H9 (cell line): ENCODE measurements around the gene HCN2. TPM values are rescaled to one million over a fixed set of nuclear protein-coding genes. Genes with fewer than 3 reads are reported as not detected.

Experiments used
- DNase-seq: peaks from one replicate; pipeline ENCODE4 v3.0.0-alpha.2; 2017
- H2AFZ ChIP-seq: one replicate; pipeline ENCODE4 v1.6.1; 2013; ENCODE audit warnings: mild to moderate bottlenecking, low read length, control low read depth, moderate library complexity
- H2AK5ac ChIP-seq: 2 replicates; pipeline ENCODE4 v1.6.1; 2013; ENCODE audit warnings: low read length, control low read depth, mixed read lengths; ENCODE audit not compliant: insufficient read length
- H2BK120ac ChIP-seq: one replicate; pipeline ENCODE4 v1.6.1; 2013; ENCODE audit warnings: low read depth, mild to moderate bottlenecking, low read length, control low read depth, inconsistent platforms; ENCODE audit not compliant: poor library complexity, severe bottlenecking
- H2BK12ac ChIP-seq: 2 replicates; pipeline ENCODE4 v1.6.1; 2013; ENCODE audit warnings: low read length, control low read depth, mixed read lengths, low read depth; ENCODE audit not compliant: insufficient read length
- H2BK15ac ChIP-seq: 2 replicates; pipeline ENCODE4 v1.6.1; 2013; ENCODE audit warnings: low read depth, low read length, control low read depth
- H2BK20ac ChIP-seq: one replicate; pipeline ENCODE4 v1.6.1; 2013; ENCODE audit warnings: low read depth, mild to moderate bottlenecking, low read length, control low read depth, inconsistent platforms; ENCODE audit not compliant: poor library complexity, severe bottlenecking
- H2BK5ac ChIP-seq: 2 replicates; pipeline ENCODE4 v1.6.1; 2013; ENCODE audit warnings: low read length, control low read depth, mixed read lengths; ENCODE audit not compliant: insufficient read length
- H3K14ac ChIP-seq: 2 replicates; pipeline ENCODE4 v1.6.1; 2013; ENCODE audit warnings: low read length, control low read depth; ENCODE audit not compliant: insufficient read depth
- H3K18ac ChIP-seq: 2 replicates; pipeline ENCODE4 v1.6.1; 2013; ENCODE audit warnings: low read depth, mild to moderate bottlenecking, mixed read lengths, low read length, control low read depth; ENCODE audit not compliant: insufficient read length
- H3K23ac ChIP-seq: 2 replicates; pipeline ENCODE4 v1.6.1; 2013; ENCODE audit warnings: low read length, control low read depth, mixed read lengths, low read depth; ENCODE audit not compliant: insufficient read length
- H3K23me2 ChIP-seq: 2 replicates; pipeline ENCODE4 v1.6.1; 2013; ENCODE audit warnings: low read depth, mild to moderate bottlenecking, mixed read lengths, low read length, control low read depth; ENCODE audit not compliant: insufficient read length, poor library complexity, severe bottlenecking
- H3K27ac ChIP-seq: 2 replicates; pipeline ENCODE4 v1.5.1; 2013; ENCODE audit warnings: low read length, control low read depth, mixed read lengths, low read depth; ENCODE audit not compliant: insufficient read length
- H3K27me3 ChIP-seq: 2 replicates; pipeline ENCODE4 v1.6.1; 2013; ENCODE audit warnings: low read length, control low read depth, inconsistent platforms; ENCODE audit not compliant: insufficient read depth
- H3K4ac ChIP-seq: 2 replicates; pipeline ENCODE4 v1.6.1; 2013; ENCODE audit warnings: low read depth, mild to moderate bottlenecking, control low read depth, inconsistent platforms, low read length, moderate library complexity
- H3K4me1 ChIP-seq: 2 replicates; pipeline ENCODE4 v1.6.1; 2013; ENCODE audit warnings: low read length, control low read depth, inconsistent platforms; ENCODE audit not compliant: insufficient read depth
- H3K4me2 ChIP-seq: 2 replicates; pipeline ENCODE4 v1.6.1; 2013; ENCODE audit warnings: low read length, control low read depth, mixed read lengths; ENCODE audit not compliant: insufficient read length, insufficient read depth
- H3K56ac ChIP-seq: 2 replicates; pipeline ENCODE4 v1.6.1; 2013; ENCODE audit warnings: low read depth, mild to moderate bottlenecking, mixed read lengths, low read length, control low read depth; ENCODE audit not compliant: insufficient read length
- H3K79me1 ChIP-seq: 2 replicates; pipeline ENCODE4 v1.6.1; 2013; ENCODE audit warnings: low read depth, mild to moderate bottlenecking, moderate library complexity, low read length, control low read depth, inconsistent platforms; ENCODE audit not compliant: insufficient read depth, poor library complexity, severe bottlenecking
- H3K79me2 ChIP-seq: 2 replicates; pipeline ENCODE4 v1.6.1; 2013; ENCODE audit warnings: low read length, control low read depth, inconsistent platforms; ENCODE audit not compliant: insufficient read depth
- H3K9ac ChIP-seq: 2 replicates; pipeline ENCODE4 v1.6.1; 2013; ENCODE audit warnings: low read length, control low read depth, mixed read lengths; ENCODE audit not compliant: insufficient read length; ENCODE audit errors: extremely low read depth
- H3K9me3 ChIP-seq: one replicate; pipeline ENCODE4 v1.6.1; 2013; ENCODE audit warnings: low read depth, low read length, inconsistent platforms; ENCODE audit not compliant: control insufficient read depth
- H3T11ph ChIP-seq: one replicate; pipeline ENCODE4 v1.6.1; 2013; ENCODE audit warnings: mild to moderate bottlenecking, low read length, control low read depth, inconsistent platforms
- H4K20me1 ChIP-seq: one replicate; pipeline ENCODE4 v1.6.1; 2013; ENCODE audit not compliant: control insufficient read depth, insufficient read length, insufficient read depth
- H4K5ac ChIP-seq: 2 replicates; pipeline ENCODE4 v1.6.1; 2013; ENCODE audit warnings: low read depth, mild to moderate bottlenecking, mixed read lengths, low read length, control low read depth; ENCODE audit not compliant: insufficient read length
- H4K8ac ChIP-seq: replicated peaks from 2 replicates; pipeline ENCODE4 v1.6.1; 2013; ENCODE audit warnings: low read length, control low read depth, mixed read lengths, low read depth; ENCODE audit not compliant: insufficient read length
- H4K91ac ChIP-seq: 2 replicates; pipeline ENCODE4 v1.6.1; 2013; ENCODE audit warnings: low read depth, mild to moderate bottlenecking, moderate library complexity, mixed read lengths, low read length, control low read depth; ENCODE audit not compliant: insufficient read length
- H3K27ac Mint-ChIP-seq, 3 experiments: 2 replicates in 2 of 3; 3 replicates in 1 of 3; pipeline ENCODE4 v1.8.0; 2020 to 2021; ENCODE audit warnings: mixed read lengths in 3 of 3, mild to moderate bottlenecking in 1 of 3, moderate library complexity in 1 of 3
- H3K27me3 Mint-ChIP-seq: 2 replicates; pipeline ENCODE4 v1.8.0; 2021; ENCODE audit warnings: low read depth, mild to moderate bottlenecking, moderate library complexity, mixed read lengths
- H3K36me3 Mint-ChIP-seq, 3 experiments: 2 replicates in 2 of 3; 3 replicates in 1 of 3; pipeline ENCODE4 v1.8.0; 2020 to 2021; ENCODE audit warnings: low read depth in 3 of 3, mixed read lengths in 3 of 3; ENCODE audit not compliant: insufficient read depth in 1 of 3
- H3K4me1 Mint-ChIP-seq, 2 experiments: 2 replicates each; pipeline ENCODE4 v1.8.0; 2020; ENCODE audit warnings: mixed read lengths in 2 of 2
- H3K4me3 Mint-ChIP-seq, 2 experiments: 2 replicates in 1 of 2; 3 replicates in 1 of 2; pipeline ENCODE4 v1.8.0; 2020 to 2021; ENCODE audit warnings: mild to moderate bottlenecking in 2 of 2, mixed read lengths in 2 of 2, moderate library complexity in 1 of 2
- H3K9me3 Mint-ChIP-seq, 2 experiments: 2 replicates in 1 of 2; 3 replicates in 1 of 2; pipeline ENCODE4 v1.8.0; 2020; ENCODE audit warnings: mild to moderate bottlenecking in 2 of 2, mixed read lengths in 2 of 2, moderate library complexity in 1 of 2
- WGBS: extraction: QIAGEN DNeasy Blood & Tissue Kit; methylation state at CpG from one replicate; pipeline ENCODE4 v1.1.7; 2013; ENCODE audit warnings: missing lambda C conversion rate, low lambda C conversion rate, mixed read lengths; ENCODE audit not compliant: insufficient read length; ENCODE audit errors: extremely low coverage; 5-methylcytosine and 5-hydroxymethylcytosine counted together
- total RNA-seq: library from RNA; stranded (reverse); gene quantifications from 2 replicates; pipeline ENCODE4 v1.2.1, GENCODE V29; 2021
- TF ChIP-seq, protein P1 (sequence below): fragments of 200-600 bp; sonication (generic); conservative IDR thresholded peaks from 3 replicates; pipeline ENCODE4 v1.8.0; 2021; ENCODE audit warnings: antibody characterized with exemption, mild to moderate bottlenecking

The HCN2 gene
- total RNA-seq, 1 experiment from 2014 or later, result 3.7 TPM

DNA sequence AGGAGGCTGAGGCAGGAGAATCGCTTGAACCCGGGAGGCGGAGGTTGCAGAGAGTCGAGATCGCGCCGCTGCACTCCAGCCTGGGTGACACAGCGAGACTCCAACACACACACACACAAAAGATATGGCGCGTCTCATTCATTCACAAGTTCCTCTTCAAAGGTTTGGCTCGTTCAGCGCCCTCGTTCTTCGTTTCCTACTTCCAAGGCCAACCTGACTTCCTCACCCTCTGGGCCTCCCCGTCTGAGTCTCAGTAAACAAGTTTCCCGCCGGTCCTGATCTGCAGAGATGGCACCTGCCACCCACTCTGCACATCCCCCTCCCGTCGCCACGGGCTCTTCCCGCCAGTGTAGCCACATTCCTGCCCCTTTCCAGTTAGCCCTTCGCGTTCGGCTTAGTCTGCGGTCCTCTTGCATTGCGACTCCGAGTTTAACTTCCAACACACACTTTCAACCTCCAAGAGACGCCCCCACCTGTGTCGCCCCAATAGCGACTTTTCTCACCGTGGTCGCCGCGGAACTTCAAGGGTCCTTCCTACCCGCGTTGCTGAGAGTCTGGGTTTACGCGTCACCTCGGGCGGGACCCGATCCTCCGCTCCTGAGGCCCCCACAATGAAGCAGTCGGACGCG lies 18.6 kb upstream of the HCN2 start:
- H3K27me3 ChIP-seq, result no peaks in the 10 kb centered on the region
- peaks cover 15% of the 10 kb centered on the region for H3K23me2 ChIP-seq
- WGBS, result no CpG with 5 or more reads among the region's 45 CpGs
- H3K14ac ChIP-seq, result peak overlapping the region; percentile 84
- Mint-ChIP-seq H3K9me3 (peaks cover 13% of the 10 kb centered on the region in 2 experiments), H3K27ac (peak overlapping the region; percentile 86 to 97 (median 92); a peak in 6 of 7 replicates), H3K4me1 (peaks cover 23 to 37% of the 10 kb centered on the region in 2 experiments), H3K36me3 (peaks cover 7 to 18% (median 12%) of the 10 kb centered on the region in 3 experiments), H3K4me3 (peak overlapping the region; percentile 72 to 88), H3K27me3 (peaks cover 19% of the 10 kb centered on the region)
- peak overlapping the region; percentile 37 for H3K27ac ChIP-seq
- H4K8ac ChIP-seq, result no peak overlapping the region
- H2BK120ac ChIP-seq, result peak overlapping the region; percentile 15
- peak overlapping the region; percentile 85 for H3K18ac ChIP-seq
- no peak overlapping the region for H2AK5ac ChIP-seq
- DNase-seq, result peak; percentile 72
- no peak overlapping the region for H3K4ac ChIP-seq
- H3T11ph ChIP-seq, result no peak overlapping the region
- H2BK20ac ChIP-seq, result no peak overlapping the region
- H4K91ac ChIP-seq, result no peak overlapping the region
- no peak overlapping the region for H2BK5ac ChIP-seq
- no peak overlapping the region for H3K56ac ChIP-seq
- no peak overlapping the region for H4K5ac ChIP-seq
- TF ChIP-seq, protein P1, sequence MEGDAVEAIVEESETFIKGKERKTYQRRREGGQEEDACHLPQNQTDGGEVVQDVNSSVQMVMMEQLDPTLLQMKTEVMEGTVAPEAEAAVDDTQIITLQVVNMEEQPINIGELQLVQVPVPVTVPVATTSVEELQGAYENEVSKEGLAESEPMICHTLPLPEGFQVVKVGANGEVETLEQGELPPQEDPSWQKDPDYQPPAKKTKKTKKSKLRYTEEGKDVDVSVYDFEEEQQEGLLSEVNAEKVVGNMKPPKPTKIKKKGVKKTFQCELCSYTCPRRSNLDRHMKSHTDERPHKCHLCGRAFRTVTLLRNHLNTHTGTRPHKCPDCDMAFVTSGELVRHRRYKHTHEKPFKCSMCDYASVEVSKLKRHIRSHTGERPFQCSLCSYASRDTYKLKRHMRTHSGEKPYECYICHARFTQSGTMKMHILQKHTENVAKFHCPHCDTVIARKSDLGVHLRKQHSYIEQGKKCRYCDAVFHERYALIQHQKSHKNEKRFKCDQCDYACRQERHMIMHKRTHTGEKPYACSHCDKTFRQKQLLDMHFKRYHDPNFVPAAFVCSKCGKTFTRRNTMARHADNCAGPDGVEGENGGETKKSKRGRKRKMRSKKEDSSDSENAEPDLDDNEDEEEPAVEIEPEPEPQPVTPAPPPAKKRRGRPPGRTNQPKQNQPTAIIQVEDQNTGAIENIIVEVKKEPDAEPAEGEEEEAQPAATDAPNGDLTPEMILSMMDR, result no peak
- peak overlapping the region; percentile 81 for H3K4me2 ChIP-seq
- H4K20me1 ChIP-seq, result no peaks in the 10 kb centered on the region
- no peaks in the 10 kb centered on the region for H3K9me3 ChIP-seq
- H2BK12ac ChIP-seq, result no peak overlapping the region
- peak overlapping the region; percentile 61 for H3K9ac ChIP-seq
- H3K4me1 ChIP-seq, result no peaks in the 10 kb centered on the region; the same call in 1 of the 2 replicates
- H3K23ac ChIP-seq, result no peak overlapping the region
- H2AFZ ChIP-seq, result no peak overlapping the region
- H2BK15ac ChIP-seq, result no peak overlapping the region
- H3K79me1 ChIP-seq, result peaks cover 3% of the 10 kb centered on the region
- peaks cover 30% of the 10 kb centered on the region for H3K79me2 ChIP-seq
